DMS153 treated with DMSO at 0.1 percent for 48 hours (cell line): ENCODE measurements around the gene CCDC106.

Experiments
- DNase-seq: peaks from one replicate; lab custom pipeline; 2025; ENCODE audit not compliant: unreplicated experiment; lab: John Stamatoyannopoulos, UW

Gene CCDC106

DNA sequence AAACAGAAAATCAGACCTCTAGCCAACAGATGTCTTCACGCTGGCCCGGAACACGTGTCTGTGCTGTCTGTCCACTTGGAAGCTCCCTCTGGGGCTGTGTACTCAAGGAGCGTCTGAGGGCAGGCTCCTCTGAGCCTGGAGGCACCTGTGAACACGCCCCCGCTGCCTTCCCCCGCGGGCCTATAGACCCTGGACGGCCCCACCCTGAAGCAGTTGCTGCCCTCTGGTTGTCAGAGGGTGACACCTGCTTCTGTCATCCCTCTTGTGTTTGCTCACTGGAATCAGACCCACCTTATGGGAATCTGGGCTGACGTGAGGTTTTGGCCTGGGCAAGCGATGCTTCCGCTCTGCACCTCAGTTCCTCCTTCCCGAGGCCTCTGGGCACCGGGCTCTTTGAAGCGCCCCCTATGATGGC, 46.2 kb downstream of the CCDC106 start:
- no peak for DNase-seq

DNA sequence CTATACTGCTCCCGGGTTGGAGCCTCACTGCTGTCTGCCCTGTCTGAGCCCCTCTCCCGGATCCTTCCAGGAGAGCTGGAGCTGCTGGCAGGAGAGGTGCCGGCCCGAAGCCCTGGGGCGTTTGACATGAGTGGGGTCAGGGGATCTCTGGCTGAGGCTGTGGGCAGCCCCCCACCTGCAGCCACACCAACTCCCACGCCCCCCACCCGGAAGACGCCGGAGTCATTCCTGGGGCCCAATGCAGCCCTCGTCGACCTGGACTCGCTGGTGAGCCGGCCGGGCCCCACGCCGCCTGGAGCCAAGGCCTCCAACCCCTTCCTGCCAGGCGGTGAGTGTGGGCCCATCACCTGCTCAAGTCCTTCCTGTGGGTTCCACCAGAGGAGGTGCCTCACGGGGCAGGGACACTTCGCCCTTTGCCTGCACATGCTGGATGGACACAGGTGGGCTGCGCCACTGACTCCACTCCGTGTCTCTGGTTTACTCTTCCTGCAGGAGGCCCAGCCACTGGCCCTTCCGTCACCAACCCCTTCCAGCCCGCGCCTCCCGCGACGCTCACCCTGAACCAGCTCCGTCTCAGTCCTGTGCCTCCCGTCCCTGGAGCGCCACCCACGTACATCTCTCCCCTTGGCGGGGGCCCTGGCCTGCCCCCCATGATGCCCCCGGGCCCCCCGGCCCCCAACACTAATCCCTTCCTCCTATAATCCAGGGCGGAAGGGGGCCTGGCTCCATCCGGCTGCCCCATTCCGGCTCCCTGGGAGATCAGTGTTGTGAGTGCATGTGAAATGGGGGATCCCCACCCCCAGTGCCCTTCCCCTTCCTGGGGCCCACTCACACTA, 46.9 kb downstream of the CCDC106 start:
- DNase-seq, result no peak

DNA sequence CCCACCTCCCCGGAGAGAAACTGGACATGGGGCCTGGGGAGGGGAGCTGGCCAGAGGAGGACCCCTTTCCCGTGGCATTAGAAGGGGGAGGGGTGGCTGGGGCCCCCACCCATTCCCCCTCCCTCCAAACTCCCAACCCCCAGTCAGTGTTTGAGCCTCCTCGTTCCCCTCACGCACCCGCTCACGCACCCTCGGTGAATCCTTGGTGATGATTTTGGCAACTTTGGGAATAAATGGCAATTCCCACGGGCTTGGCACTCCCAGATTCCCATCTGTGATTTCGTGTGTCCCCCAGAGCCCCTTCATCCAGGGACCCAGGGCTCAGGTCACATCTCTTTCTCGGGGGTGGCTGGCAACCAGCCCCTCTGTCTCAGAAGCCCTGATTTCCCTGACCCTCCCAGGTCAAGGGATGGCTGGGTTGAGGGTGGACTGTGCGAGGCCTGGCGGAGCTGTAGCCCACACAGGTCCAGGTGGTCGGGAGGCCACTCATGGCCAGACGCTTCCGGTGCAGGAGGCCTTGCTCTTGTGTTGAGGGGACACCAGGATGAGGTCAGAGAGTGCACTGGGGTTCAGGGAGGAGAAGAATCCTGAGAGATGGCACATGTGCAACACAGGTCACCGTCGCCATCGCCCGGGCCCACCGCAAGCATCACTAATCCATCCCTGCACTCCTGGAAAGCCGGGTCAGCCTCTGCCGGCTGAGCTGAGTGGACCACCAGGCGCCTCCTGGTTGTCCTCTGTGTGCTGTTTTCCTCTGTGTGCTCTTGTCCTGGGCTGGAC, 47.7 kb downstream of the CCDC106 start:
- DNase-seq, result no peak

DNA sequence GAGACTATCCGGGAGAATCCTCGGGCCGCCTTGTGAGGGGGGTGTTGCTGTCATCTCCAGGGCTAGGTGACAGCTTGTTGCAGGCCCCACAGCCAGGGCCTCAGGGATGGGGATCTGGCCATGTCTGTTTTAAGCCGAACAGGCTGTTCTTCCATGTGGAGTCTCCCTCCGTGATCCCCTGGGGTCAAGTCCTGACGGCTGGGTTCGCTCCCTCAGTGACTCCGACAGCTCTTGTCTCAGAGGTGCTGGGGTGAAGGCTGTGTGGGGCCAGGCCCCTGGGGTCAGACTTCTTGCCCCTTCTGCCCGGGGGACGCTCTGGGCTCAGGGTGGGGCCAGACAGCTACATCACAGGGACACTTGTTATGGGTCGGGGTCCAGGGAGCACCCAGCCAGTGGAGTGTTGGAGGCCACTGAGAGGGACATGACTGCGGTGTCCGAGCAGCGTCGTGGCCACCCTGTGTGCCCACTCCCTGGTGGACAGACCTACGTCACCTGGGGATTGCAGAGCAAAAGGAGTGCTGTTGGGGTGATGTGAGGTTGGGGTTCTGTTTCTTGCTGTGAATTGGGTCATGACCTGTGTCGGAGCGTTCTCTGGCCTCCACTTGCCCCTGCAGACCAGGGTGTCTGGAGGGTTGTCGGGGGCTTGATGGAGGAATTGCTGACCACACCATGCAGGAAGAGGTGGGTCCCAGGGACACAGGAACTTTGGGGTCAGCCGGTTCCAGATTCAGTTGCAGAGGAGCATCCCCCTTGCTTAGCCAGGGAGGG, 48.5 kb downstream of the CCDC106 start:
- DNase-seq, result no peak

DNA sequence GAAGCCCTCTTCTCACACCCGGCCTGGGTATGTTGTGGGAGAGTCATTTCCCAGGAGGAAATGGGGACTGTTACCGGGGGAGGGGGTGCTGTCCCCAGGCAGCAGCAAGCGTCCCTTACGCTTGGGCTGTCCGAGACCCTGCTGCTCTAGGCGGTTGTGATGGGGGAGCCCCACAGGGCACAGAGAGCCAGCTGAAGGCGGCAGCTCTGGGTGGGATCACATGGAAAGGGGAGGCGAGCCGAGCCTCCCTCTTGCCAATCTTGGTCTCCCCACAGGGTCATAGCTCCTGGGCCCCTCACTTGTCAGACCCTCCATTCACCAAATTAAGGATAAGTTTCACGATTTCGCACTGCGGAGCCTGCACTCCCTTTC, 49.0 kb downstream of the CCDC106 start:
- no peak for DNase-seq

DNA sequence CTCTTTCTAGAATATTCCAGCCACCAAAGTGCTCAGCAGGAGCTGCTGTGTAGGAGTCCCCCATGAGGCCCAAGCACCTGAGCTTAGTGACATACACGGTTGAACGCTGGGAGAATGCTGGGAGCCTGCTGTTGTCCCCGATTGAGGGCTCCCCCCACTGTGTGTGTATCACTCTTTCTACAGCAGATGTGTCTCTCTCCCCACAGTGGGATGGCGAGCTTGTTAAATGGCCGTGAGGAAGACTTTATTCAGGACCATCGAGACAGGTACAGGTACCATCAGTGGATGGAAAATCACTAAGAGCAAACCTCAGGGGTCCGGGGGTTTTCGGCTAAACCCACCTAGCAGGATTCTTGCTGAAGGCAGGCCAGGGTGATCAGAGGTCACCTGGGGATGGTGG, 49.7 kb downstream of the CCDC106 start:
- no peak for DNase-seq

DNA sequence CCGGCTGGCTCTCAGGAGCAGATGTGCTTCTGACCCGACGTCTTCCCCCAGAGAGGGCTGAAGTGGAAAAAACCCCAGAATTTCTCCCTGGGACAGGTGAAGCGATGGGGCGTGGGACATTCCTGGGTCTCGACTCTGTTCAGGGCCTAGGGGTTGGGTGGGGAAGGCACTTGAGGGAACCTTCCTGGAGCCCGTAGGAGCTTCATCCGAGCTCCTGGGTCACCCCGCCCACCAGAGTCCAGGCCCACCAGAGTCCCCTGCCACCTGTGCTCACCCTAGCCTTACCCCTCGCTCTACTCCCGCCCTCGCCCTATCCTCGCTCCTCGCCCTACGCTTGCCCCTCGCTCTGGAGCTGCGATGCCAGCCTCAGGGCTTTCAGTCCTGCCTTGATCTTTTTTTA, 50.2 kb downstream of the CCDC106 start:
- no peak for DNase-seq

DNA sequence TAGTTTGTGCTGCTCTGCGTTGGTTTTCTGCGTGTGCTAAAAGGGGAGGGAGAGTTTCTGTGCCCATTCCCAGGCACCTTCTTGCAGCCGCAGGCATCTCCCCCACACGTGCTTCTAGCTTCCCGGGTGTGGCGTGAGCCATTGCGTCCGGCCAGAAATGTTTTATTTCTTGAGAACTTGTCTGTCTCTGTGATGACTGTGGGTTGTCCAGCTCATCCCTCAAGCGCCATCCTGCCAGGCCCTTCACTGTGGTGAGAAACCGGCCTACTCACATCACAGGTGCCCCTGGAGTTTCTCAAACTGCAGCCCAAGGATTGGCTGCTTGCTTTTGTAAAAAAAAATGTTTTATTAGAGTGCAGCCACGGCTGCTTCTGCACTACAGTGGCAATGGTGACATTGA, 51.2 kb downstream of the CCDC106 start:
- DNase-seq, result no peak

DNA sequence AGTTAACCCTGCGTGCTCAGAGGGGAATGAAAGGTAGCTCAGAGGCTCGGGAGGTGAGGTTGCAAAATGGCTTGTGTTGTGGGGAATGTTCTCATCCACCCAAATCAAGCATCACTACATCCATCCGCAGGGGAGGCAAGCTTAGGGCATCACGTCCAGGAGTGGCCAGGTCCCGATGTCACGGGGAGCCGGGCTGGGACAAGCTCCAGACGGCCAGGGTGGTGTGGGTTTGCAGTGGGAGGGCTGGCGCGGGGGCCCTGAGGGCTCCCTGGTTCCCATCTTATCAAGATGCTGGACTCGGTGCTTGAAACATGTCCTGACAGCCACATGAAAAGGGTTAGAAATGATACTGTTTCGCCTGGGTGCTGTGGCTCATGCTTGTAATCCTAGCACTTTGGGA, 52.8 kb downstream of the CCDC106 start:
- DNase-seq, result no peak

DNA sequence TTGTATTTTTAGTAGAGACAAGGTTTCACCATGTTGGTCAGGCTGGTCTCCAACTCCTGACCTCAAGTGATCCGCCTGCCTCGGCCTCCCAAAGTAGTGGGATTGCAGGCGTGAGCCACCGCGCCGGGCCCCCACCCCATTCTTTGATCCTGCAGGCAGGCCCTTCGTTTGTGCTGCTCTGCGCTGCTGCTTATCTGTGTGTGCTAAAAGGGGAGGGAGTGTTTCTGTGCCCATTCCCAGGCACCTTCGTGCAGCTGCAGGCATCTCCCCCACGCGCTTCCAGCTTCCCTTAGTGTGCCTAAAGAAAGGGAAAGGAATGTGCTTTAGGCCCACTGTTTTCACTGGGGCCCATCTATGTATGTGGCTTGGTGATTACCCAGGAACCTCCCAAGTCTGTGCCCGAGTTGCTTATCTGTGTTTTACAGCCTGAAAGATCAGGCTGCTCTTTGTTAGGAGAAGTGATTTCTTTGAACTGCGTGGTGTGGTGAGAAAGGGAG, 54.2 kb downstream of the CCDC106 start:
- DNase-seq, result no peak
